ENCODE results near the gene ZNF70. TPM values are rescaled to one million over a fixed set of nuclear protein-coding genes. Genes with fewer than 3 reads are reported as not detected.

Gene ZNF70
- total RNA-seq, 4 donors from 2014 or later = 3.5 to 8.0 (median 5.5) TPM

- 52 to 100% methylated on average over 1 to 7 of the region's 7 CpGs for WGBS, 2 donors (ENCODE audit: low coverage in 1 of 2)
- Histone ChIP-seq H3K27me3 (no peaks in the 10 kb centered on the region), H3K4me1 (peaks cover 0 to 82% (median 26%) of the 10 kb centered on the region in 3 donors), H3K27ac (peak overlapping the region in 3 of 4 donors; percentile 69 to 81 (median 73)), H3K9me3 (no peaks in the 10 kb centered on the region), H3K36me3 (no peaks in the 10 kb centered on the region), H3K4me3 (peak overlapping the region in 1 of 2 donors; percentile 68)
- no peak for TF ChIP-seq POLR2AphosphoS5 (IDR thresholded peaks at IDR 0.05)
- TF ChIP-seq CTCF (IDR thresholded peaks at IDR 0.05) = no peak
- TF ChIP-seq EP300 (IDR thresholded peaks at IDR 0.05) = no peak
- no peak for TF ChIP-seq POLR2A (IDR thresholded peaks at IDR 0.05)
- no peak for ATAC-seq
These were observed 22.7 kb upstream of the ZNF70 start for GRCh38 chr22:23773483-23774113.

DNA sequence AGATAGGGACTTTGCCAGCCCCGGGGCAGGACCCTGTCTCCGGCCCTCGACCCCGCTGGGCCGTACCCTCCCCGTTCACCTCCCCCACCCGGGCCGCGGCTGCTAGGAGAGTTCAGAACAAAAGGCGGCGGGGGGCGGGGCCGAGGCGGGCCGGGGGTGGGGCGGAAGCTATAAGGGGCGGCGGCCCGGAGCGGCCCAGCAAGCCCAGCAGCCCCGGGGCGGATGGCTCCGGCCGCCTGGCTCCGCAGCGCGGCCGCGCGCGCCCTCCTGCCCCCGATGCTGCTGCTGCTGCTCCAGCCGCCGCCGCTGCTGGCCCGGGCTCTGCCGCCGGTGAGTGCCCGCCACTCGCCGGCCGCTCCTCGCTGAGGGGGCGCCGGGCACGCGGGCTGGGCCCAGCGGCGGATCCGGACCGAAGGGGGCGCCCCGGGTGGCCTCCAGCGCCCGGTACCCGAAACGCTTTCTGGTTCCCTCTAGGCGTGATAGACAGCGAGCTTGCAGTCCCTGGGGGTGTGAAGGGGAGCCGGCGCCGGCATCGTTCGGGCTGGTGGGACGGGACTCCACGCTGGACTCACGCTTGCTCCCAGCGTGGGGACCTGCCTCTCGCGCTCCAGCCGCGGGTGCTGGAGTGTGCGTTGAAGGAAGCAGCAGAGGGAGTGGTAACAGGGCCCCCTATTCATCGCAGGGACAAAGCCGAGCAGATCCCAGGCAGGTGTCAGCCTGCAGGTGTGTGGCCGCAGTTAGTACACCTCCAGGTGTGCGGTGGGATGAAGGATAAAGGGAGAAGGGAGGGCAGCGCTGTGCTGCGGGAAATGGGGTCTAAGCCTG, 21.9 kb upstream of the ZNF70 start, which contains the start of gene MMP11:
Gene MMP11 (plus strand): TSS at position 201 of the 825 bp plus-strand sequence. CDS start 22 bp downstream, at position 223.
- Histone ChIP-seq H3K9me3 (no peaks in the 10 kb centered on the region), H3K4me3 (peak within 1 kb of the TSS; percentile 41 to 68), H3K4me1 (peaks cover 0 to 83% (median 27%) of the 10 kb centered on the region in 3 donors), H3K27ac (peak within 1 kb of the TSS in 3 of 4 donors; percentile 69 to 81 (median 73)), H3K36me3 (no peaks in the 10 kb centered on the region), H3K27me3 (no peaks in the 10 kb centered on the region)
- ATAC-seq = peak; percentile 65
- peak in 2 of 4 experiments; percentile 17 to 19 for TF ChIP-seq CTCF (IDR thresholded peaks at IDR 0.05)
- no peak for TF ChIP-seq EP300 (IDR thresholded peaks at IDR 0.05)
- 46% methylated on average over 2 of the region's 79 CpGs; no CpG with 5 or more reads in 1 of the 2 donors for WGBS, 2 donors (ENCODE audit: low coverage in 1 of 2)

- H3K4me3 ChIP-seq = peak overlapping the region; percentile 41 to 68
- H3K27me3 ChIP-seq = no peaks in the 10 kb centered on the region
- H3K9me3 ChIP-seq = no peaks in the 10 kb centered on the region
- no peak for ATAC-seq
- no peaks in the 10 kb centered on the region for H3K36me3 ChIP-seq
- 16 to 25% methylated on average over 1 to 4 of the region's 6 CpGs for WGBS, 2 donors (ENCODE audit: low coverage in 1 of 2)
- peak overlapping the region in 3 of 4 donors; percentile 69 to 81 (median 73) for H3K27ac ChIP-seq
- TF ChIP-seq EP300 (IDR thresholded peaks at IDR 0.05) (no peak), POLR2A (IDR thresholded peaks at IDR 0.05) (no peak), POLR2AphosphoS5 (IDR thresholded peaks at IDR 0.05) (no peak), CTCF (IDR thresholded peaks at IDR 0.05) (no peak)
- peaks cover 0 to 83% (median 27%) of the 10 kb centered on the region in 3 donors for H3K4me1 ChIP-seq
These were observed 21.4 kb upstream of the ZNF70 start for GRCh38 chr22:23772315-23772648.

- Histone ChIP-seq H3K9me3 (no peaks in the 10 kb centered on the region), H3K4me3 (no peak overlapping the region), H3K27me3 (no peaks in the 10 kb centered on the region), H3K36me3 (peaks cover 0 to 3% of the 10 kb centered on the region in 2 donors), H3K27ac (peak overlapping the region in 3 of 4 donors; percentile 90 to 91 (median 90)), H3K4me1 (peaks cover 0 to 99% (median 21%) of the 10 kb centered on the region in 3 donors)
- TF ChIP-seq CTCF (IDR thresholded peaks at IDR 0.05) (no peak), POLR2A (IDR thresholded peaks at IDR 0.05) (no peak), EP300 (IDR thresholded peaks at IDR 0.05) (no peak)
- no peak for ATAC-seq
- WGBS, 2 donors (ENCODE audit: low coverage in 1 of 2) = 30 to 53% methylated on average over 2 to 3 of the region's 6 CpGs
These were observed 18.5 kb upstream of the ZNF70 start for GRCh38 chr22:23769321-23769965.

Data from gastroesophageal sphincter (tissue), 4 donors.